Activated T-cell treated with anti-CD3 and anti-CD28 coated beads, Interleukin-2, amount 50 U/mL, for 24 hours (primary cell): ENCODE data around the gene APPBP2.
"Not testable (repeated sequence)": the region's sequence is repeated elsewhere in the genome, so short reads cannot be mapped to it uniquely, and the experiment has no call there.

Experiments used
- DNase-seq: peaks from one replicate; pipeline ENCODE4 v3.0.0-alpha.2; 2020
- H3K27ac Mint-ChIP-seq: 2 replicates; pipeline ENCODE4 v1.8.0; 2020; ENCODE audit warnings: mild to moderate bottlenecking, mixed read lengths
- H3K27me3 Mint-ChIP-seq: 2 replicates; pipeline ENCODE4 v1.8.0; 2020; ENCODE audit warnings: mixed read lengths
- H3K36me3 Mint-ChIP-seq: 2 replicates; pipeline ENCODE4 v1.8.0; 2020; ENCODE audit warnings: low read depth, mixed read lengths
- H3K4me1 Mint-ChIP-seq: 2 replicates; pipeline ENCODE4 v1.8.0; 2020; ENCODE audit warnings: low read depth, mixed read lengths
- H3K4me3 Mint-ChIP-seq: 2 replicates; pipeline ENCODE4 v1.8.0; 2020; ENCODE audit warnings: mild to moderate bottlenecking, moderate library complexity, mixed read lengths
- H3K9me3 Mint-ChIP-seq: 2 replicates; pipeline ENCODE4 v1.8.0; 2020; ENCODE audit warnings: mixed read lengths

Gene APPBP2, protein sequence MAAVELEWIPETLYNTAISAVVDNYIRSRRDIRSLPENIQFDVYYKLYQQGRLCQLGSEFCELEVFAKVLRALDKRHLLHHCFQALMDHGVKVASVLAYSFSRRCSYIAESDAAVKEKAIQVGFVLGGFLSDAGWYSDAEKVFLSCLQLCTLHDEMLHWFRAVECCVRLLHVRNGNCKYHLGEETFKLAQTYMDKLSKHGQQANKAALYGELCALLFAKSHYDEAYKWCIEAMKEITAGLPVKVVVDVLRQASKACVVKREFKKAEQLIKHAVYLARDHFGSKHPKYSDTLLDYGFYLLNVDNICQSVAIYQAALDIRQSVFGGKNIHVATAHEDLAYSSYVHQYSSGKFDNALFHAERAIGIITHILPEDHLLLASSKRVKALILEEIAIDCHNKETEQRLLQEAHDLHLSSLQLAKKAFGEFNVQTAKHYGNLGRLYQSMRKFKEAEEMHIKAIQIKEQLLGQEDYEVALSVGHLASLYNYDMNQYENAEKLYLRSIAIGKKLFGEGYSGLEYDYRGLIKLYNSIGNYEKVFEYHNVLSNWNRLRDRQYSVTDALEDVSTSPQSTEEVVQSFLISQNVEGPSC

DNA sequence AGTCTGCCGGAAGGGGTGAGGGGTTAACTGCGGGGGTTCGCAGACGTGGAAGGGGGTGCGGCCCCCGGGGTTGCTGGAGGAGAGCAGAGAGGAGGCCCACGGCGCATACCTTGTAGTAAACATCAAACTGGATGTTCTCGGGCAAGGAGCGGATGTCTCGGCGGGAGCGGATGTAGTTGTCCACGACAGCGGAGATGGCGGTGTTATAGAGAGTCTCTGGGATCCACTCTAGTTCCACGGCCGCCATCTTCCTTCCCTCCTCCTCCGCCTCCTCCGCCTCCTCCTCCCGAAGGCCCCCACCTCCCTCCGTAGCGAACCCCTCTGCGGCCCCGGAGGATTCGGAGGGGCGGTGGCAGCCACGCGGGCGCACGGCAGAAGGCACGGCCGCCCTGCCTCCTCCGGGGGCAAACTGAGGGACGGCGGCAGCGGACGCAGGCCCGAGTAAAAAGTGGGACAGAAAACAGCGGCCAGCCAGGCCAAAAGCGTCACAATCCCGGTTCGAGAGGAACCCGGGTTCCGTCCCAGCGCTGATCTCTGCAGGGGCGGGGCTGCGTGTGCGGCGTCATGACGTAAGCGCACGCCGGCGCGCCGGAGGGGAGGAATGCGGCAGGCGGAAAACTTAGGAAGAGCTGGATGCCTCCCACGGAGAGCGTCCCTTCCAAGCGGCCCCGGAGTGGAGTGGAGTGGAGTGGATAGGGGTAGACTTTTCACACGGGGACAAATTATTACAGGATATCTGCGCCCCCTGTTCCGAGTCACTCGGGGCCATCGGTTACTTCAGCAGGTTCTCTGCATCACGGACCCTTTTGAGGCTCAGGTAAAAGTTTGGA is at the start of gene APPBP2:
APPBP2 (minus strand) TSS at position 558 of the 830 bp plus-strand sequence; CDS start at position 247, 311 bp downstream.
- Mint-ChIP-seq H3K36me3 (peaks cover 28% of the 10 kb centered on the region), H3K27ac (peak within 1 kb of the TSS; percentile 99), H3K27me3 (no peaks in the 10 kb centered on the region), H3K9me3 (no peaks in the 10 kb centered on the region), H3K4me1 (peaks cover 44% of the 10 kb centered on the region), H3K4me3 (peak within 1 kb of the TSS; percentile 99)
- DNase-seq: peak; percentile 85

DNA sequence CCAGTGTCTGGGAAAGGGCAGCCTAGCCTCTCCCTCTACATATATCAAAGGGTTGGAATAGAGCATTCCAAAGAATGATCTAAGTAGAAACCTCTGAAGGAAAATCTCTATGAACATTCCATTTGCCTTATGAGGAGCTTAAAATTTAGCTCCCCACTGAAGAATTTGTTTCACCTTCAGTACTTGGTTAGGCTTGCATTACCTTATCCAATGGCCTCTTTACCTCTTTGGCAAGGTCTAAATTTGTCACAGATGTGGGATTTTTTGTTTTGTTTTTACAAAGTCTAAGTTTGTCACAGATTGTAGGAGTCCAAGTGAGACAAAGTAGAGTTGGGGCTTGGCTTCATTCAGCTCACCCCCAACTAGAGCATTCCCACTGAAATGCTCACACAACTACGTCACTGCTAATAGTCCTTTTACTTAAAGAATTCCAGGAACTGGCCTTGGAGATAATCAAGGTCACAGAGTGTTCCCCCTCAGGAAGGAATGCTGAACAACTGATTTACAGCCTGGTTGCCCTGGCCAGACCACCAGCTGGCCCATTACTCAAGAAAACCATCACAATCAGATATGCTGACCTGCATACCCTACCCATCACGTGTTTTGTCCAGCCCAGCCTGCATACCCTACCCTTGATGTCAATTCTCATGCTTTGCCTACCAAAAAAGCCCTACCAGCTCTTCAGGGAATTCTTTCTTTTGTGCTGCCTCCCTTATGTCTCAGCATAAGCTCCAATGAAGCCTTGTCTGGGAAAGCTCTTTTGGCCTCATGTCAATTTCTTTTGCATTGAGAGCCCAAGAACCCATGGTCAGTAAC is 47.4 kb upstream of the APPBP2 start:
- H3K4me3 Mint-ChIP-seq: no peak overlapping the region
- H3K4me1 Mint-ChIP-seq: peaks cover 7% of the 10 kb centered on the region
- H3K27me3 Mint-ChIP-seq: peaks cover 11% of the 10 kb centered on the region

DNA sequence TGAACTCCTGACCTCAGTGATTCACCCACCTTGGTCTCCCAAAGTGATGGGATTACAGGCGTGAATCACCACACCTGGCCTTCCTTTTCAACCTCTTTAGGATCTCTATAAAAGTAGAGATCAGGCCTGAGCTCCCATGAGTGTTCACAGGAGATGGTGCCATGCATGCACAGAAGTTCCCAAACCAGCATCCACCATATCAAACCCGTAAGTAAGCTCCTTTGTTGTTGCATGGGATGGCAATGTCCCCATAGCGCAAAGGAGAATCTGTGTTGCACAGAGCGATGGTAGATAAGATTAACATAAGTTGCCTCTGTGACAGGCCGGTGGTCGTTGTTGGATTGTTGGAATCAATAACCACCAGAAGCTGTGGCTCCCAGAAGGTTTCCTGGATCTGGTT is 39.2 kb upstream of the APPBP2 start:
- no peak overlapping the region for H3K4me3 Mint-ChIP-seq

More for the DNA sequence above, 47.4 kb upstream of the APPBP2 start:
- Mint-ChIP-seq H3K27ac (no peak overlapping the region), H3K36me3 (no peaks in the 10 kb centered on the region), H3K9me3 (no peaks in the 10 kb centered on the region)
- no peak for DNase-seq

DNA sequence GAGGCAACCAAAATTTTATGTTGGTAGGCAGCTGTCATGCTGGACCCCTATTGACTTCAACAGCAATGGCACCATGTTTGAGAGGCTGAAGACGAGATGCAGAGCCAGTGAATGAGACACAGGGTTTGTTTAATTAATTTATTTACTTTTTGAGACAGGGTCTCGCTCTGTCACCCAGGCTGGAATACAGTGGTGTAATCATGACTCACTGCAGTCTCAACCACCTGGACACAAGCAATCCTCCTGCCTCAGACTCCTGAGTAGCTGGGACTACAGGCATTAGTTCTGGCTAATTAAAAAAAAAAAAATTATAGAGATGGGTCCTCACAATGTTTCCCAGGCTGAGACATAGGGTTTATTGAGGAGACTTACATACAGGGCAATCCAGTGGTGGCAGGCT is 37.7 kb upstream of the APPBP2 start:
- Mint-ChIP-seq H3K4me1 (no peaks in the 10 kb centered on the region), H3K4me3 (no peak overlapping the region), H3K9me3 (no peaks in the 10 kb centered on the region), H3K27ac (no peak overlapping the region), H3K36me3 (no peaks in the 10 kb centered on the region), H3K27me3 (no peaks in the 10 kb centered on the region)
- no peak for DNase-seq

More for the DNA sequence above, 39.2 kb upstream of the APPBP2 start:
- Mint-ChIP-seq H3K4me1 (no peaks in the 10 kb centered on the region), H3K27me3 (no peaks in the 10 kb centered on the region), H3K36me3 (no peaks in the 10 kb centered on the region), H3K27ac (no peak overlapping the region), H3K9me3 (no peaks in the 10 kb centered on the region)
- DNase-seq: no peak

DNA sequence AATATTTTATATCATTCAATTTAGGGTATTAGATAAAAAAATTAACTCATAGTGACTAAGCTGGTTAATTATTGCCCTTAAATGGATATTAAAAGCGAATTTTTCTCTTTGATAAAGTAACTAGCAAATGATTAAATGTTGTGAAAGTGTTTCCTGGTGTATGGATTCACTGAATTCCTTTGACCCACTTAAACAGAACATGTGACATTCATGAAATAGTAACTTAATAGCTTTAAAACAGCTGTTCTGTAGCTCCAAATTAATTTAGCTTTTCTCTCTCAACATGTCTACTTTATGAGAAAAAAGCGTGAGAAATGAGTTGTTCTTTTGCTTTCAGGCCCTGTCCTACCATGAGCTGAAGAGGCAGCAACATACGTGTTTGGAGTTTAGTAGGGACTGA is 36.4 kb upstream of the APPBP2 start:
- Mint-ChIP-seq H3K4me1 (no peaks in the 10 kb centered on the region), H3K36me3 (no peaks in the 10 kb centered on the region), H3K27me3 (no peaks in the 10 kb centered on the region), H3K27ac (no peak overlapping the region), H3K4me3 (no peak overlapping the region), H3K9me3 (peaks cover 12% of the 10 kb centered on the region)
- no peak for DNase-seq

DNA sequence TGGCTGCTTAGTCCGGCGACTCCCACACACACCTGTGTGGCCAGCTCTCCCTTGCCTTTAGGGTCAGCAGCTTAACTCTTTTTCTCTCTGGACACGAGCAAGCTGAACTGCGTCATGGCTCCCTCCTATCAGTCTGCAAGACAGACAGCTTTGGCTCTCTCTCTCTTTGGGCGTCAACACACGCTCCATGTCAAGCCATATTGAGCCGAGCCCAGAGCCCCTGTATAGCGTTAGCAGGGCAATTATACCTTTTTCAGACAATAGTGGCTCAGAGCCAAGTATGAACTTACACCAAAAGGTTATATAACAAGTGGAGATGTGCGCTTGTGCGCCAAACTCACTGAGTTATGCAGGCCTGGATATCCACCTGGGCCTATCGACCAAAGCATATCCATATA is 34.8 kb upstream of the APPBP2 start:
- no peak overlapping the region for H3K27ac Mint-ChIP-seq
- H3K4me3 Mint-ChIP-seq: no peak overlapping the region
- no peaks in the 10 kb centered on the region for H3K27me3 Mint-ChIP-seq
- H3K9me3 Mint-ChIP-seq: peaks cover 15% of the 10 kb centered on the region
- no peaks in the 10 kb centered on the region for H3K4me1 Mint-ChIP-seq
- no peak for DNase-seq
- no peaks in the 10 kb centered on the region for H3K36me3 Mint-ChIP-seq

DNA sequence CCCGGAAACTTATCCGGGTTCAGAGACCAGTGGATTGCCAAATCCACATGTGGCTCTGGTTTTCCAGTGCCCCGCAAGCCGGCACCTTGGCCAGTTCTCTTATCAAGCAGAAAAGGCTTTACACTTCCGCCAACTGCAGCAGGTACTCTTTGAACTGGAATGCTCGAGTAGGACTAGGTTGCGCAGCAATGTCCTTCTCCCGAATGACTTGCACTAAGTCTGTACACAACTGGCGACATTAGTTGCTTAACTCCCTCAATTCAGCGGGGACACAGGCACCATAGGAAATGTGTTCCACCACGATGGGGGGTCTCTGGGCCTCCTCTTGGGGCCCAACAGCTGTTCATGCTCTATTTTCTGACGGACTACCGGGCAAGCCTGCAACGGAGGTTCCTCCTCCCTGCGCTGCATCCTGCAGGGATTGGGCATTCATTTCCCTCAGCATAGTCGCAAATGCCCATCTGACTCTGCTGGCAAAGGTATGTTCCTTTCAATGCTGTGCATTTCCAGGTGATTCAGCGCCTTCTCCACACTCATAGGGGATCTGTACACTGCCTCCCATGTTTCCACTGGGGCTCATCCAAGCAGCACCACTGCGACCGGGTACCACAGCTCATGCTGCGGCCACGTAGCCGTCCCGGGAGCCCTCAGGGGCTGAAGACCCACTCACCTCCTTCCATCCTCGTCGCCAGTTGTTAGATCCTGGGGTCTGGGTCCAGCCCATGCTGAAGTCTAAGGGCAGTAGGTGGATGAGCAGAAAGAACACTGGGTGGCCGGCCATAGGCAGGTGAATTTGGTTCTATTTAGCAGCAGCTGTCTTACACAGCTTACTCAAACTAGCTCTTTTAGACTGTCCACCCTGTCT is 34.2 kb upstream of the APPBP2 start:
- no peak for DNase-seq
- no peaks in the 10 kb centered on the region for H3K4me1 Mint-ChIP-seq
- no peak overlapping the region for H3K4me3 Mint-ChIP-seq
- no peak overlapping the region for H3K27ac Mint-ChIP-seq
- H3K36me3 Mint-ChIP-seq: no peaks in the 10 kb centered on the region
- no peaks in the 10 kb centered on the region for H3K27me3 Mint-ChIP-seq
- peaks cover 15% of the 10 kb centered on the region for H3K9me3 Mint-ChIP-seq

DNA sequence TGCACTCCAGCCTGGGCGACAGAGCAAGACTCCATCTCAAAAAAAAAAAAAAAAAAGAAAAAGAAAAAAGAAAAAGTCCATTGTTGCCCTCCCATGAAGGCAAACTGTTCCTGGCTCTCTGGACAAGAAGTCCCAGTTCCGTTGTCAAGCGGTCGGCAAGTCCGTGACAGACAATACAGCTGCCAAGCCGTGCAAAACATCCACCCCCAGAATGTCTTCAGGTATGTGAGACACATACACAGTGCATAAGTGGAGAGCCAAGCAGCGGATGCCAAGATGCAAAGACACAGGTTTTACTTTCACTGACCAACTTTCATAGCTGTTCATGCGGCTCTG is 33.6 kb upstream of the APPBP2 start:
- H3K36me3 Mint-ChIP-seq: no peaks in the 10 kb centered on the region
- no peak overlapping the region for H3K4me3 Mint-ChIP-seq
- H3K27ac Mint-ChIP-seq: no peak overlapping the region
- H3K4me1 Mint-ChIP-seq: no peaks in the 10 kb centered on the region
- H3K9me3 Mint-ChIP-seq: peaks cover 15% of the 10 kb centered on the region
- no peak for DNase-seq
- no peaks in the 10 kb centered on the region for H3K27me3 Mint-ChIP-seq

DNA sequence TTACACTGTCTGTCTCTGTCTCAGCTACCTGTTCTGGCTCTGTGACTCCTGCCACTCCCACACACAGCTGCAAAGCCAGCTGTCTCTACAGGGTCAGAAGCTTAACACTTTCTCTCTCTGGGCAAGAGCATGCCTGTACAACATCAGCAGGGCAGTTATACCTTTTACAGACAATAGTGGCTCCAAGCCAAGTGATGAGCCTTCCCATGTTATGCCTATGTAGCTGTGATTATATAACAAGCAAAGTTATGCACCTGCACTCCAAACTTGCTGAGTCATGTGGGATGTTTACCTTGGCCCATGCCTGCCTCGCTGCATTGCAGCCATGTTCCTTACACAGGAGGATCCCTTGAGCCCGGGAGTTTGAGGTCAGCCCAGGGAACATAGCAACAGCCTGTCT is 31.8 kb upstream of the APPBP2 start:
- no peak for DNase-seq
- H3K27ac Mint-ChIP-seq: no peak overlapping the region
- no peaks in the 10 kb centered on the region for H3K36me3 Mint-ChIP-seq
- no peak overlapping the region for H3K4me3 Mint-ChIP-seq
- no peaks in the 10 kb centered on the region for H3K27me3 Mint-ChIP-seq
- peaks cover 15% of the 10 kb centered on the region for H3K9me3 Mint-ChIP-seq
- H3K4me1 Mint-ChIP-seq: no peaks in the 10 kb centered on the region

DNA sequence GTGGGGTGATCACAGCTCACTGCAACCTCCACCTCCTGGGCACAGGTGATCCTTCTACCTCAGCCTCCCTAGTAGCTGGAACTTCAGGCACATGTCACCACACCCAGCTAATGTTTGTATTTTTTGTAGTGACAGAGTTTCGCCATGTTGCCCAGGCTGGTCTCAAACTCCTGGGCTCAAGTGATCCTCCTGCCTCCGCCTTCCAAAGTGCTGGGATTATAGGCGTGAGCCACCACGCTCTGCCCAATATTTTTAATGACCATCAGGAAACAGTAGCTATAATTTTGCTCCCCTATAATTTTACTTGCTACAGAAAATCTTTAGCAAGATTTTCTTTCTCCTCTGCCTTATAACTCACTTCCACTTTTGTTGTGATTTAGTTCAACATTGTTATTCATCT is 29.7 kb upstream of the APPBP2 start:
- Mint-ChIP-seq H3K36me3 (no peaks in the 10 kb centered on the region), H3K27ac (no peak overlapping the region), H3K4me1 (no peaks in the 10 kb centered on the region), H3K9me3 (peaks cover 15% of the 10 kb centered on the region), H3K27me3 (no peaks in the 10 kb centered on the region), H3K4me3 (no peak overlapping the region)
- DNase-seq: no peak

DNA sequence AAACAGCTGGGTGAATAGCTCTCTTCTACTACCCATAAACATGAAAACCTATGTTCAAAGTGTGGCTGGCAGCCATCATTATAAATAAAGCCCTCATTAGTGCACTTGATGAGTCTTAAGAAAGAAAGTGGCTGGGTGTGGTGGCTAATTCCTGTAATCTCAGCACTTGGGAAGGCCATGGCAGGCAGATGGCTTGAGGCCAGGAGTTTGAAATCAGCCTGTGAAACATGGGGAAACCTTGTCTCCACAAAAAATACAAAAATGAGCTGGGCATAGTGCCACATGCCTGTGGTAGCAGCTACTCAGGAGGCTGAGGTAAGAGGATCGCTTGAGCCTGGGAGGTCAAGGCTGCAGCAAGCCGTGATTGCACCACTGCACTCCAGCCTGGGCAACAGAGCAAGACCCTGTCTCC is 28.3 kb upstream of the APPBP2 start:
- Mint-ChIP-seq H3K4me3 (no peak overlapping the region), H3K4me1 (no peaks in the 10 kb centered on the region), H3K36me3 (no peaks in the 10 kb centered on the region), H3K27ac (no peak overlapping the region), H3K9me3 (peaks cover 15% of the 10 kb centered on the region), H3K27me3 (no peaks in the 10 kb centered on the region)
- no peak for DNase-seq

DNA sequence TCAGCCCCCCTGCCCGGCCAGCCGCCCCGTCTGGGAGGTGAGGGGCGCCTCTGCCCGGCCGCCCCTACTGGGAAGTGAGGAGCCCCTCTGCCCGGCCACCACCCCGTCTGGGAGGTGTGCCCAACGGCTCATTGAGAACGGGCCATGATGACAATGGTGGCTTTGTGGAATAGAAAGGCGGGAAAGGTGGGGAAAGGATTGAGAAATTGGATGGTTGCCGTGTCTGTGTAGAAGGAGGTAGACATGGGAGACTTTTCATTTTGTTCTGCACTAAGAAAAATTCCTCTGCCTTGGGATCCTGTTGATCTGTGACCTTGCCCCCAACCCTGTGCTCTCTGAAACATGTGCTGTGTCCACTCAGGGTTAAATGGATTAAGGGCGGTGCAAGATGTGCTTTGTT is 26.2 kb upstream of the APPBP2 start:
- DNase-seq, H3K27ac Mint-ChIP-seq, H3K27me3 Mint-ChIP-seq, H3K4me1 Mint-ChIP-seq, H3K4me3 Mint-ChIP-seq, H3K36me3 Mint-ChIP-seq, H3K9me3 Mint-ChIP-seq: not testable (repeated sequence)

DNA sequence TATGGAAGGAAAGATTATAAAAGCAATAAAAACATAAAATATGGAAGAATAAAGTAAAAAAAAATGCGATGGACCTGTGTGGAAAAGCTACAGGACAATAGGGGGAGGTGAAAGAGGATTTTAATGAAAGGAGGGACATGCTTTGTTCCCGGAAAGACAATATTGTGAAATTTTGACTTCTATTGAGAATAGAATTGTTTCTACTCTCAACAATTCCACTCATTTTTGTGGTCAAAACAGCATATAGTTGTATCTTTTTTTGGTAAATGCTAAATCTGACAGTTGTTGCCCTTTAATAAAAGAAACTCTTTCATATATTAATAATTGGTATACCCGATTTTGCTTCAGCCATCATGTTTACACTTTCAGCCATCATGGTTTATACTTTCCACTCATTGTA is 22.9 kb upstream of the APPBP2 start:
- DNase-seq: no peak
- Mint-ChIP-seq H3K36me3 (no peaks in the 10 kb centered on the region), H3K4me1 (no peaks in the 10 kb centered on the region), H3K27me3 (no peaks in the 10 kb centered on the region), H3K9me3 (no peaks in the 10 kb centered on the region), H3K4me3 (no peak overlapping the region), H3K27ac (no peak overlapping the region)
